ENCODE measurements around the gene ZNF423.

Gene ZNF423

DNA sequence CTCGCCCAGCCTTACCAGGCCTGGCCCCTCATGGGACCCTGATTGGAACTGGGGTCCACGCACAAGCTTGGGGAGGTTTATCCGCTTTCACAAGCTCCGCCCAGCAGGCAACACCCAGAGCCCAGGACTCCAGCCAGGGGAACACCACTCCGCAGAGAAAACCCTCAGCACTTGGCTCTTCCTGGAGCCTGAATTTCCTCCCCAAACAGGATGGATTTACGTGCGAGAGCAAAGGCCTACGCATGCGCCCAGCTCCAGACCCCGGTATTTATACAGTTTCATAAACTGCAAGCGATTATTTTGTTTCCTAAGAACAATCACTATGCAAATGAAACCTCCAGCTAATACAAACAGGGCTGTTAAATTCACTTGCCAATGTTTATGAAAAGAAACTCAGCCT lies 22.8 kb downstream of the ZNF423 start:
- no peak overlapping the region for H3K4me3 ChIP-seq (ENCODE audit: low read depth, low read length)
- TF ChIP-seq, protein P1, sequence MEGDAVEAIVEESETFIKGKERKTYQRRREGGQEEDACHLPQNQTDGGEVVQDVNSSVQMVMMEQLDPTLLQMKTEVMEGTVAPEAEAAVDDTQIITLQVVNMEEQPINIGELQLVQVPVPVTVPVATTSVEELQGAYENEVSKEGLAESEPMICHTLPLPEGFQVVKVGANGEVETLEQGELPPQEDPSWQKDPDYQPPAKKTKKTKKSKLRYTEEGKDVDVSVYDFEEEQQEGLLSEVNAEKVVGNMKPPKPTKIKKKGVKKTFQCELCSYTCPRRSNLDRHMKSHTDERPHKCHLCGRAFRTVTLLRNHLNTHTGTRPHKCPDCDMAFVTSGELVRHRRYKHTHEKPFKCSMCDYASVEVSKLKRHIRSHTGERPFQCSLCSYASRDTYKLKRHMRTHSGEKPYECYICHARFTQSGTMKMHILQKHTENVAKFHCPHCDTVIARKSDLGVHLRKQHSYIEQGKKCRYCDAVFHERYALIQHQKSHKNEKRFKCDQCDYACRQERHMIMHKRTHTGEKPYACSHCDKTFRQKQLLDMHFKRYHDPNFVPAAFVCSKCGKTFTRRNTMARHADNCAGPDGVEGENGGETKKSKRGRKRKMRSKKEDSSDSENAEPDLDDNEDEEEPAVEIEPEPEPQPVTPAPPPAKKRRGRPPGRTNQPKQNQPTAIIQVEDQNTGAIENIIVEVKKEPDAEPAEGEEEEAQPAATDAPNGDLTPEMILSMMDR (IDR thresholded peaks at IDR 0.05; ENCODE audit: borderline replicate concordance, insufficient read depth, low read depth, low read length) = no peak

DNA sequence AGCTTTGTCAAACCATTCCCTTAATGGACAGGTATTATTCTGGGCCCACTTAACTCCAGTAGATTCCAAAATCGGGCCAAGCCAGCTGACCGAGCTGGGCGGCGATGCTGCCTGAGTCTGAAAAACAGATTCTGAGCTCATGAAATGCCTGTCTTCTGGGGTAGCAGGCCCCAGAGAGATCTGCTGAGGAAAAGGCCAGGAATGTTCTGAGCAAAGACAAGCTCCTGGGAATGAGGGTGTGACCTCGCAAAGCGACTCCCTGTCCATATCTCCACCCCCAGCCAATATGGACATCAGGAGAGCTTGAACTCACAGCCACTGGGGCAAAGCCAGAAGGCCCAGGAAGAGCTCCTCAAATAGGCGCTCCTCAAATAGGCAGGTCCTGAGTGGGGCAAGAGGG lies 23.7 kb downstream of the ZNF423 start:
- TF ChIP-seq, protein P1 (IDR thresholded peaks at IDR 0.05; ENCODE audit: borderline replicate concordance, insufficient read depth, low read depth, low read length) = no peak
- no peak overlapping the region for H3K4me3 ChIP-seq (ENCODE audit: low read depth, low read length)

DNA sequence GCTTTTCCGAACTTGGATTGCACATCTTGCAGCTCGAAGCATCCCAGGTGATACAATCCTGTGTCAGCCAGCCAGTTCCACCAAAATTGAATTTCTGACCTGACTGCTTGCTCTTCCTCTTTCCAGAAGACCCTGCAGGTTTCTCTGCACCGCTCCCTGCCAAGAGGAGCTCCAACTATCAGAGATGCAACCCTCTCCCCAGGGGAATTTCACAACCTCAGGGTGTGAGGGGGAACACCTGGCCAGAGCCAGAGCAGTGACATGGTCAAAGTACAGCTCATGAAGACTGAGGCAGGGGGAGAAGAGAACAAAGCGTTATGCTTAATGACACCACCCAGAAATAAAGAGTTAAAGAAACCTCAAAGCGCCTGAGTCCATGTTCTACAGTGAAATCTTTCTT lies 25.0 kb downstream of the ZNF423 start:
- TF ChIP-seq, protein P1 (IDR thresholded peaks at IDR 0.05; ENCODE audit: borderline replicate concordance, insufficient read depth, low read depth, low read length) = no peak
- H3K4me3 ChIP-seq (ENCODE audit: low read depth, low read length) = no peak overlapping the region

DNA sequence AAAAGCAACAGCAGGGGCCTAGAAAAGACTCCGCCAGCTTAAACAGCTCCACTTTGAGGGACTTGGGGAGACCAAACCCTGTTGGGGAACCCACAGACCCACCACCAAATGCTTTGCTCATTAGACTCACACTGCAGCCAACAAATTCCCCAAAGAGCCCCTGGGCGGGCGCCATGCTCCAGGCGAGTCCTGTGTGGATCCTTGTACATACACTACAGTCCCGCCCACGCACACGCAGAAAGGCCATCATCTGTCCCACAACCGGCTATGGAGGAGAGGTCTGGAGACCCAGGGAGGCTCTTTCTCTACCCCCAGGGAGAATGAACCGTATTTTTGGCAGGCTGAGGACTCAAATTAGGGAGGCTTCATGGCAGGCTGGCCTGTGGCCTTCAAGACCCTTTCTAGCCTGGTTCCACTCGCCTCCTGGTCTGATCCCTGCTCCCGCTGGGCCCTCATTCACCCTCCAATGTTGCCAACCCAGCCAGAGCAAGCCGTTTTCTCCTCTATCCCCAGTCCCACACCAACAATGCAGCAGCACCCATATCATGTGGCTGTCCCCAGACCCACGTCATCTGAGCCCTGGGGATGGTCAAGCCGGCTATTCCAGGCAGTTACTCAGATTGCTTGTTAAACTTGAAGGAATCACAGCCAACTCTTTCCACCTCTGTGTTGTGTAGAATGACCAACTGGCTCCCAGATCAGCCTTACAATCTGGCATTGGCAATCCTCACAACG lies 27.2 kb downstream of the ZNF423 start:
- no peak overlapping the region for H3K4me3 ChIP-seq (ENCODE audit: low read depth, low read length)
- TF ChIP-seq, protein P1 (IDR thresholded peaks at IDR 0.05; ENCODE audit: borderline replicate concordance, insufficient read depth, low read depth, low read length) = no peak

DNA sequence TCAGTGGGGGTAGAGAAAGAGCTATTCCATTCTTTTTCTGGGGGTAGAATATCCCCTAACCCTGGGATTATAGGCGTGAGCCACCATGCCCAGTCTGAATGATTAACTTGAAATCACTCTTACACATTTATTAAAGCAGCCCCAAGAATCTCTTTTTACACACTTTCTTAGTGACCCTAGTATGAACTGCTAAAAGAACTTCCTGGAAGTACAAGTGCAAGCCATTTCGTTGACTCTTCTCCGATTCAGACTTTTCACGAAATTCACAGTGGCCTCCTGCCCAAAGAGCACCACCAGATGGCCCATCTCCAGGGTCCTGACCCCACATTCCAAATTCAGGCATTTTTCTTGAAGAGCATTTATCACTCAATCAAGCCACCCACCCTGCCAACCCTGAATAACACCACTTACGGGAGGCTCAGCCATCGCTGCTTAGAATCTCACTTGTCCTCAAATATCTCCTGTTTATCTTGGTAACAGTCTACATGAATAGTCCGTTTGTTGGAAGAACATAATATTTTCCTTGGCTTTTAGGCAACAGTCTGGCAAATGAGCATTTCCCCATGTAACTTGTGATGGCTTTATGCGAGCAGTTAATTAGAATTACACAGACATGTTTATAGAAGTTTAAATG lies 28.0 kb downstream of the ZNF423 start:
- H3K4me3 ChIP-seq (ENCODE audit: low read depth, low read length) = no peak overlapping the region
- TF ChIP-seq, protein P1 (IDR thresholded peaks at IDR 0.05; ENCODE audit: borderline replicate concordance, insufficient read depth, low read depth, low read length) = no peak

DNA sequence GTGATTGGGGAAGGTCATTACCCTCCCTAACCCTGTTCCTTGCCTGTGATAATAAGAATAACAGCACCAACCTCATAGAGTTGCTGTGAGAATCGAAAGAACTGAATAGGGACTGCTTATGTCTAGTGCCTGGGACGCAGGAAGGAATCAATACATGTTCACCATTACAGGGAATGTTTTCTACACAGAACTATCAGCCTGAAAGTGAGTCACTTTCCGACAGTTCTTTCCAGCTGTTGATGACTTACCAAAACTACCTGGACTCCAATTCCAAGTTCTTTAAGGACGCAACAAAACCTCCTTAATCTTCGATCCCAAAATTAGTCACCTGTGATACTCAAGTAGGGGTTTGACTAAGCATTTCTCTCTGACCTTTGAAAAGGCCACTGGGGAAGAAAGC lies 29.4 kb downstream of the ZNF423 start:
- TF ChIP-seq, protein P1 (IDR thresholded peaks at IDR 0.05; ENCODE audit: borderline replicate concordance, insufficient read depth, low read depth, low read length) = no peak
- no peak overlapping the region for H3K4me3 ChIP-seq (ENCODE audit: low read depth, low read length)

DNA sequence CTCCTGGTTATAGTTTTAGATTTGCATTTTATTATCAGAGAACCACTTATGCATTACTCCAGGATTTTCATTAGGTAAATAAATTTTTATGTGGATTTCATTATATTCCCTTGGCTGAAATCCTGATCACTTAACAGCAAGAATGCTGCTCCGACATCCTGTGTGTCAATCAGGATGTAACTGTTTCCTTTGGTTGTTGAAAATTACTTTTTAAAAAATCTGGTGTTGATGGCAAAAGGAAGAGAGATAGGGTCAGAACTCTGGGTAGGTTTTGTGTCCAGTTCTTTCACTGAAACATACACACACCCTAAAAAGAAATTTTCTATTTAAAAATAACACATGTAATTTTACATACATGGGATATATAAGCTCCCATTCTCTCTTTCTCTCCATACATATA lies 30.9 kb downstream of the ZNF423 start:
- no peak overlapping the region for H3K4me3 ChIP-seq (ENCODE audit: low read depth, low read length)
- TF ChIP-seq, protein P1 (IDR thresholded peaks at IDR 0.05; ENCODE audit: borderline replicate concordance, insufficient read depth, low read depth, low read length) = no peak

All from GM12875 (cell line).